K562 (cell line): ENCODE results near the gene MAN1B1. TPM values are rescaled to one million over a fixed set of nuclear protein-coding genes. Genes with fewer than 3 reads are reported as not detected.

ENCODE experiments used
- ATAC-seq: fragments of 200-7000 bp; cut with Tn5 transposase; 3 replicates; pipeline ENCODE4 v1.9.1; 2020; ENCODE audit warnings: moderate library complexity
- BruUV-seq: library from RNA; stranded (reverse); fragments of 400-500 nt; replicated peaks from 2 replicates; lab custom pipeline; 2021; lab: Mats Ljungman, UMichigan
- CTCF ChIA-PET: fragments of 300-600 bp; formaldehyde crosslinking; extraction: SDS; loops from one replicate; lab custom pipeline; 2021; ENCODE audit warnings: low intra/inter-chr PET ratio; lab: Yijun Ruan, JAX
- POLR2A ChIA-PET: fragments of 300-600, 350-650 bp; sonication (Branson Sonifier 250); formaldehyde crosslinking; extraction: SDS; loops from one replicate; lab custom pipeline; 2021; ENCODE audit warnings: antibody characterized with exemption, inconsistent platforms; lab: Yijun Ruan, JAX
- DNase-seq, 4 experiments: peaks; one replicate each; pipeline versions ENCODE4 v3.0.0 to v3.0.0-alpha.2; 2011 to 2018; ENCODE audit warnings: low spot score in 3 of 4, mixed read lengths in 3 of 4; ENCODE audit errors: extremely low read depth in 1 of 4
- FAIRE-seq: peaks from 2 replicates; lab custom pipeline; 2011; peaks lifted over from hg19 to GRCh38; lab: Jason Lieb, UNC
- H2AFZ ChIP-seq: 2 replicates; pipeline ENCODE4 v1.6.0; 2011; ENCODE audit warnings: low read depth, low read length, control low read depth, inconsistent platforms
- H3K27ac ChIP-seq: fragments of 200-600 bp; 3 replicates; pipeline ENCODE4 v1.8.0; 2011; ENCODE audit warnings: low read depth, mild to moderate bottlenecking, control low read depth, inconsistent platforms, low read length, moderate library complexity, mixed read lengths; ENCODE audit errors: extremely low read depth
- H3K27me3 ChIP-seq, 2 experiments: fragments of 300-600 bp in 1 of 2; 2 replicates in 1 of 2; 3 replicates in 1 of 2; pipeline versions ENCODE4 v1.6.0 to v1.8.0; 2011; ENCODE audit warnings: inconsistent platforms in 2 of 2, low read length in 2 of 2, mild to moderate bottlenecking in 1 of 2, mixed read lengths in 1 of 2, moderate library complexity in 1 of 2; ENCODE audit not compliant: control insufficient read depth in 2 of 2, insufficient read depth in 2 of 2
- H3K36me3 ChIP-seq: fragments of 300-600 bp; 3 replicates; pipeline ENCODE4 v1.8.0; 2011; ENCODE audit warnings: mild to moderate bottlenecking, low read length, inconsistent platforms; ENCODE audit not compliant: control insufficient read depth, insufficient read depth
- H3K4me1 ChIP-seq, 2 experiments: fragments of 200-600 bp in 1 of 2; replicated peaks in 1 of 2; 2 replicates in 1 of 2; 3 replicates in 1 of 2; pipeline versions ENCODE4 v1.5.1 to v1.8.0; 2011; ENCODE audit warnings: inconsistent platforms in 2 of 2, low read length in 2 of 2, mild to moderate bottlenecking in 1 of 2, mixed read lengths in 1 of 2, moderate library complexity in 1 of 2; ENCODE audit not compliant: control insufficient read depth in 2 of 2, insufficient read depth in 2 of 2
- H3K4me2 ChIP-seq: 2 replicates; pipeline ENCODE4 v1.6.1; 2011; ENCODE audit warnings: low read length, control low read depth, inconsistent platforms, mixed read lengths; ENCODE audit not compliant: insufficient read depth
- H3K4me3 ChIP-seq: fragments of 200-600 bp; sonication (generic), shearing (Covaris generic); 2 replicates; pipeline ENCODE4 v1.5.1; 2016; ENCODE audit warnings: control low read depth, inconsistent platforms
- H3K79me2 ChIP-seq: fragments of 200-600 bp; 3 replicates; pipeline ENCODE4 v1.8.0; 2011; ENCODE audit warnings: low read length, inconsistent platforms; ENCODE audit not compliant: control insufficient read depth, insufficient read depth
- H3K9ac ChIP-seq, 2 experiments: 2 replicates each; pipeline versions ENCODE4 v1.6.0 to v1.6.1; 2011; ENCODE audit warnings: low read depth in 2 of 2, low read length in 2 of 2, control low read depth in 1 of 2, inconsistent platforms in 1 of 2, mild to moderate bottlenecking in 1 of 2, mixed read lengths in 1 of 2; ENCODE audit not compliant: insufficient read depth in 1 of 2
- H3K9me1 ChIP-seq: one replicate; pipeline ENCODE4 v1.6.0; 2011; ENCODE audit warnings: inconsistent platforms, mild to moderate bottlenecking, low read length, moderate library complexity; ENCODE audit not compliant: control insufficient read depth, insufficient read depth
- H3K9me3 ChIP-seq: replicated peaks from 2 replicates; pipeline ENCODE4 v1.5.1; 2011; ENCODE audit warnings: low read depth, low read length, inconsistent platforms; ENCODE audit not compliant: control insufficient read depth, insufficient read depth
- H4K20me1 ChIP-seq: replicated peaks from 2 replicates; pipeline ENCODE4 v1.6.1; 2011; ENCODE audit warnings: low read length, inconsistent platforms, mixed read lengths; ENCODE audit not compliant: control insufficient read depth, insufficient read depth
- CEBPB ChIP-seq: fragments of 450-650 bp; IDR thresholded peaks from 2 replicates; pipeline ENCODE4 v1.6.1; 2016; ENCODE audit warnings: missing genetic modification characterization, missing compliant biosample characterization
- ELF1 ChIP-seq: fragments of 200-800 bp; sonication (Bioruptor generic); IDR thresholded peaks from 2 replicates; pipeline ENCODE4 v1.6.1; 2016; ENCODE audit warnings: missing genetic modification characterization, missing compliant biosample characterization
- HCFC1 ChIP-seq: IDR thresholded peaks from 2 replicates; pipeline ENCODE4 v1.6.1; 2012; ENCODE audit warnings: low read depth, low read length, improper control_type of control experiment
- POLR2G ChIP-seq: fragments of 200-400 bp; formaldehyde crosslinking; IDR thresholded peaks from 2 replicates; pipeline ENCODE4 v1.6.1; 2017; ENCODE audit warnings: low read depth, mild to moderate bottlenecking, antibody characterized with exemption, low read length, moderate library complexity
- RBFOX2 ChIP-seq: fragments of 200-400 bp; formaldehyde crosslinking; IDR thresholded peaks from 2 replicates; pipeline ENCODE4 v1.6.1; 2017; ENCODE audit warnings: low read depth, mild to moderate bottlenecking, low read length, moderate library complexity
- SUPT5H ChIP-seq: fragments of 450-650 bp; IDR thresholded peaks from 2 replicates; pipeline ENCODE4 v1.6.1; 2016
- ZNF639 ChIP-seq, 2 experiments: fragments of 200-800 bp in 1 of 2; sonication (Bioruptor generic) in 1 of 2; sonication (generic) in 1 of 2; formaldehyde crosslinking in 1 of 2; IDR thresholded peaks in 1 of 2; conservative IDR thresholded peaks in 1 of 2; 2 replicates each; pipeline versions ENCODE4 v1.5.0 to v1.6.1; 2016 to 2020; ENCODE audit warnings: missing compliant biosample characterization in 1 of 2, missing genetic modification characterization in 1 of 2, missing genetic modification reagents in 1 of 2
- ZNF830 ChIP-seq: fragments of 250-450 bp; sonication (Bioruptor Pico); IDR thresholded peaks from 2 replicates; pipeline ENCODE4 v1.5.0; 2021; ENCODE audit warnings: mild to moderate bottlenecking
- WGBS: fragments of 100-300 bp; shearing (Covaris generic); methylation state at CpG from one replicate; pipeline ENCODE4 v1.1.6; 2016; ENCODE audit warnings: low coverage, mixed read lengths; ENCODE audit not compliant: insufficient coverage; ENCODE audit errors: missing lambda C conversion rate; 5-methylcytosine and 5-hydroxymethylcytosine counted together
- in situ Hi-C: fragments of 300-500 bp; cut with MboI; formaldehyde crosslinking; loops from 4 replicates; pipeline ENCODE4 v1.15.0; 2018; ENCODE audit warnings: inconsistent platforms, mixed read lengths
- intact Hi-C: fragments of 100-400 bp; cut with micrococcal nuclease; formaldehyde crosslinking; loops from 2 replicates; pipeline ENCODE4 v1.14.2; 2022
- polyA plus RNA-seq, 8 experiments: library from polyadenylated mRNA; depleted of rRNA in 4 of 8; stranded (reverse) in 5 of 8; unstranded in 3 of 8; fragments of >200 nt; fragmentation: Nextera tagmentation in 2 of 8; fragmentation: Illumina TruSeq in 1 of 8; extraction: Ambion mirVana in 2 of 8; extraction: Trizol in 1 of 8; gene quantifications; 2 replicates each; pipeline versions ENCODE4 v1.2.1 to v1.2.3, GENCODE V29; 2011 to 2014; ENCODE audit warnings: inconsistent platforms in 1 of 8, missing spikeins in 1 of 8
- total RNA-seq, 7 experiments: library from RNA; depleted of rRNA in 6 of 7; stranded (reverse); fragments of >200 nt in 6 of 7; fragmentation: Illumina TruSeq in 2 of 7; extraction: Trizol in 2 of 7; gene quantifications; 2 replicates each; pipeline versions ENCODE4 v1.2.1 to v1.2.3, GENCODE V29; 2011 to 2021; ENCODE audit warnings: low replicate concordance in 1 of 7

MAN1B1 gene
- total and polyA plus RNA-seq, 9 of the 15 experiments (the other 6 are each of a cell fraction or from before 2014, with no cell fraction given) = 0.55 to 36.6 (median 27.3) TPM

GRCh38 chr9:137112564-137113384 lies 26.0 kb downstream of the MAN1B1 start:
- Histone ChIP-seq H3K9me1 (no peaks in the 10 kb centered on the region), H3K27ac (no peak overlapping the region), H4K20me1 (no peaks in the 10 kb centered on the region), H3K9ac (peak overlapping the region in 1 of 2 experiments; percentile 97; a peak in 2 of 4 replicates), H3K79me2 (peaks cover 27% of the 10 kb centered on the region), H2AFZ (no peak overlapping the region), H3K9me3 (no peaks in the 10 kb centered on the region), H3K4me2 (no peak overlapping the region), H3K4me1 (peaks cover 18 to 88% of the 10 kb centered on the region in 2 experiments), H3K4me3 (peak overlapping the region; percentile 35; the same call in 1 of the 2 replicates), H3K27me3 (no peaks in the 10 kb centered on the region), H3K36me3 (peaks cover 58% of the 10 kb centered on the region; the same call in 2 of the 3 replicates)
- TF ChIP-seq HCFC1 (no peak), ELF1 (tag) (no peak), ZNF639 (CRISPR knock-in tag; conservative IDR thresholded peaks at IDR 0.05 in 1 of 2, IDR thresholded peaks at IDR 0.05 in 1 of 2) (no peak), POLR2G (peak; percentile 31), ZNF830 (no peak), CEBPB (tag) (no peak), SUPT5H (no peak), RBFOX2 (peak; percentile 55; the same call in 1 of the 2 replicates)
- no peak for FAIRE-seq
- POLR2A ChIA-PET = interaction anchor here (0.6 to 0.9 kb wide), 3 partner anchors 20 to 464 kb away, joined by 3 to 5 read pairs (median 4); no protein-coding TSS in a partner anchor
- no peak for ATAC-seq
- 90% methylated on average over 24 of the region's 42 CpGs for WGBS
- intact Hi-C loops (no loop called here), in situ Hi-C loops (no loop called here)
- peak in 1 of 4 experiments; percentile 11 for DNase-seq
- CTCF ChIA-PET = no interaction called here
- BruUV-seq = no TSS peak
